Body of pancreas (tissue), 4 donors: ENCODE results near the gene FAM240B. TPM values are rescaled to one million over a fixed set of nuclear protein-coding genes. Genes with fewer than 3 reads are reported as not detected.

Source experiments
- ATAC-seq: fragments of 150-250 bp; one replicate; pipeline ENCODE4 v1.9.1; 2016
- DNase-seq, 4 donors: peaks; one replicate each; pipeline ENCODE4 v3.0.0-alpha.2; 2019
- H3K27ac ChIP-seq, 4 donors: fragments of 200-600 bp; sonication (generic); 1 replicate in 3 of 4; 2 replicates in 1 of 4; pipeline versions ENCODE4 v1.5.1 to v1.6.1; 2016 to 2019; ENCODE audit warnings: mild to moderate bottlenecking in 1 of 4, mixed read lengths in 1 of 4, moderate library complexity in 1 of 4
- H3K27me3 ChIP-seq, 2 donors: fragments of 200-600 bp; sonication (generic); one replicate each; pipeline ENCODE4 v1.6.0; 2016; ENCODE audit warnings: mild to moderate bottlenecking in 1 of 2
- H3K36me3 ChIP-seq, 2 donors: fragments of 200-600 bp; sonication (generic); replicated peaks in 1 of 2; 2 replicates each; pipeline ENCODE4 v1.5.1; 2016; ENCODE audit warnings: low read depth in 2 of 2; ENCODE audit not compliant: insufficient read depth in 1 of 2
- H3K4me1 ChIP-seq: fragments of 200-600 bp; sonication (generic); one replicate; pipeline ENCODE4 v1.6.0; 2016
- H3K4me3 ChIP-seq, 2 donors: fragments of 200-600 bp; sonication (generic); 1 replicate in 1 of 2; 2 replicates in 1 of 2; pipeline ENCODE4 v1.5.1; 2016 to 2019
- H3K9me3 ChIP-seq, 3 donors: fragments of 200-600 bp; sonication (generic); 1 replicate in 2 of 3; 2 replicates in 1 of 3; pipeline ENCODE4 v1.5.1; 2016
- CTCF ChIP-seq, 7 experiments: fragments of 450-650 bp in 4 of 7; fragments of 200-600 bp in 3 of 7; sonication (generic) in 3 of 7; IDR thresholded peaks; one replicate each; pipeline ENCODE4 v1.5.1; 2016 to 2019; ENCODE audit warnings: antibody characterized with exemption in 7 of 7
- POLR2A ChIP-seq, 3 donors: fragments of 450-650 bp; IDR thresholded peaks; one replicate each; pipeline ENCODE4 v1.6.1; 2016; ENCODE audit warnings: antibody characterized with exemption in 3 of 3, mild to moderate bottlenecking in 2 of 3
- whole genome bisulfite sequencing, 2 donors: methylation state at CpG; one replicate each; pipeline ENCODE4 v1.1.5; 2017; 5-methylcytosine and 5-hydroxymethylcytosine counted together
- intact Hi-C: fragments of 100-400 bp; cut with DNase I; formaldehyde crosslinking; loops from one replicate; pipeline ENCODE4 v1.15.1; 2023
- small RNA-seq: library from RNA; depleted of rRNA; stranded (forward); fragments of <200 nt; gene quantifications from one replicate; pipeline ENCODE3, GENCODE V24; 2016
- total RNA-seq, 2 donors: library from RNA; depleted of rRNA; stranded (reverse); fragments of >200 nt; gene quantifications; one replicate each; pipeline ENCODE4 v1.1.0, GENCODE V29; 2016

Gene FAM240B
- total RNA-seq, 2 donors from 2014 or later, result not detected

- Histone ChIP-seq H3K27ac (no peak overlapping the region), H3K9me3 (no peaks in the 10 kb centered on the region), H3K27me3 (no peaks in the 10 kb centered on the region), H3K36me3 (no peaks in the 10 kb centered on the region), H3K4me3 (no peak overlapping the region), H3K4me1 (no peaks in the 10 kb centered on the region)
- 80 to 84% methylated on average over 8 of the region's 8 CpGs for WGBS, 2 donors
- DNase-seq (no peak), ATAC-seq (no peak)
- intact Hi-C loops, result no loop called here
- no peak for TF ChIP-seq CTCF (IDR thresholded peaks at IDR 0.05)
- TF ChIP-seq POLR2A (IDR thresholded peaks at IDR 0.05), result no peak
Measured at GRCh38 chr9:38650564-38650963, 69.4 kb downstream of the FAM240B start.

- ATAC-seq (no peak), DNase-seq (no peak)
- Histone ChIP-seq H3K4me3 (no peak overlapping the region), H3K27ac (no peak overlapping the region), H3K9me3 (no peaks in the 10 kb centered on the region), H3K27me3 (no peaks in the 10 kb centered on the region), H3K4me1 (no peaks in the 10 kb centered on the region), H3K36me3 (no peaks in the 10 kb centered on the region)
- intact Hi-C loops, result no loop called here
- WGBS, 2 donors, result 71 to 73% methylated on average over 8 of the region's 8 CpGs
- TF ChIP-seq POLR2A (IDR thresholded peaks at IDR 0.05) (no peak), CTCF (IDR thresholded peaks at IDR 0.05) (no peak)
Measured at GRCh38 chr9:38649731-38650363, 70.1 kb downstream of the FAM240B start.

GRCh38 chr9:38644601-38645000 is 75.3 kb downstream of the FAM240B start:
- no peak overlapping the region for H3K27ac ChIP-seq
- H3K36me3 ChIP-seq, result no peaks in the 10 kb centered on the region
- 8 to 24% methylated on average over 2 of the region's 2 CpGs for WGBS, 2 donors
- no peaks in the 10 kb centered on the region for H3K27me3 ChIP-seq
- H3K9me3 ChIP-seq, result no peaks in the 10 kb centered on the region
- no peak overlapping the region for H3K4me3 ChIP-seq
- no peak for TF ChIP-seq POLR2A (IDR thresholded peaks at IDR 0.05)
- no peak for TF ChIP-seq CTCF (IDR thresholded peaks at IDR 0.05)
- intact Hi-C loops, result no loop called here
- DNase-seq (no peak), ATAC-seq (no peak)
- no peaks in the 10 kb centered on the region for H3K4me1 ChIP-seq

Small RNA genes lying within 50 kb of the gene (small RNA-seq; reads per million reads assigned to genes)
- not detected for gene RNU6-765P

Other genes starting within 250 kb of the FAM240B start
- gene ANKRD18A, start 99.5 kb downstream of the FAM240B start, total RNA-seq, result 10 to 100 TPM in 1 of 2 donors, 1 to 10 TPM in 1; 6.5 to 23.1 TPM